Measurements from ENCODE around the gene NETO1.

NETO1 gene

GRCh38 chr18:72704202-72704601, 163.6 kb downstream of the NETO1 start:
- TF ChIP-seq ZBTB7A (IDR thresholded peaks at IDR 0.05; ENCODE audit: low read depth) (no peak), TEAD4 (IDR thresholded peaks at IDR 0.05) (no peak), TAF1 (IDR thresholded peaks at IDR 0.05; ENCODE audit: low read depth) (no peak), USF1 (IDR thresholded peaks at IDR 0.05) (no peak), EP300 (IDR thresholded peaks at IDR 0.05; ENCODE audit: borderline replicate concordance) (no peak), TCF12 (IDR thresholded peaks at IDR 0.05; ENCODE audit: low read depth) (no peak), REST (IDR thresholded peaks at IDR 0.05; ENCODE audit: low read depth) (no peak), CEBPB (IDR thresholded peaks at IDR 0.05) (no peak), YY1 (IDR thresholded peaks at IDR 0.05; ENCODE audit: low read depth) (no peak), RAD21 (IDR thresholded peaks at IDR 0.05; ENCODE audit: low read depth) (no peak)
- TF ChIP-seq, protein P1, sequence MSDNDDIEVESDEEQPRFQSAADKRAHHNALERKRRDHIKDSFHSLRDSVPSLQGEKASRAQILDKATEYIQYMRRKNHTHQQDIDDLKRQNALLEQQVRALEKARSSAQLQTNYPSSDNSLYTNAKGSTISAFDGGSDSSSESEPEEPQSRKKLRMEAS (IDR thresholded peaks at IDR 0.05) = no peak

DNA sequence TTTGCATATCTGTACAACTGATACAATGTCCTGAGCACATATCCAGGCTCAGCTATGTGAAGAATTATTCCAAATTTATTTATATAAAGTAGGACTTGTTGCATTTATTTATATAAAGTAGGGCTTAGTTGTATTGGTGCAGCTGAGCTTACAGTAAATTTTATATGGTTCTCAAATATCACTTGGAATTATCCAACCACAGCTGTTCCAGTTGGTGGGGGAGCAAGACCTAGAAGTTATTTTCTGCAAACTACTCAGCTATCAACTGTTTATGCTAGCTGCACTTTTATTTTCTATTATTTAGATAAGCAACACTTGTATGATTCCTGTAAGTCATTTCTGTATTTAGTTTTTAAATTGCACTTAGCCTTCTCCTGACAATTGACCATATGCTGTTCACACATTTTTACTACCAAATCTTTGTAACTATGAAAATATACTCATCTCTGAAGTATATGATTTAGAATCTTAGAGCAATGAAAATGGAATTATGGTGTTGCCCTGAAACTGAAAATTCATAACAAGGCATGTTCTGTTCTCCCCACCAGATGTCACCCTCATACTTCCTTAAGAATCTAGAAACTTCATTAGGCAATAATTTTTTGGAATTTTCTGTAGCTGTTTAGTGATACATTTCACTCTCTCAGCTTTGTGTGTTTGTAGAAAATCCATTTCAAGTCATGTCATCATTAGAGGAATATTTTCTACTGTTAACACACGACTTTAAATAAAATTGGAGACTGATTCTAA, 166.7 kb downstream of the NETO1 start:
- TF ChIP-seq CEBPB (IDR thresholded peaks at IDR 0.05) = 0 out of 2 replicates have a peak, but pooled peaks have one; percentile 14
- TF ChIP-seq, protein P1 (IDR thresholded peaks at IDR 0.05) = no peak
- no peak for TF ChIP-seq YY1 (IDR thresholded peaks at IDR 0.05; ENCODE audit: low read depth)
- TF ChIP-seq RAD21 (IDR thresholded peaks at IDR 0.05; ENCODE audit: low read depth) = peak; percentile 41
- no peak for TF ChIP-seq EGR1 (IDR thresholded peaks at IDR 0.05)

- no peak for TF ChIP-seq ZBTB7A (IDR thresholded peaks at IDR 0.05; ENCODE audit: low read depth)
- TF ChIP-seq CREB1 (IDR thresholded peaks at IDR 0.05; ENCODE audit: low read depth) = no peak
- no peak for TF ChIP-seq EGR1 (IDR thresholded peaks at IDR 0.05)
- no peak for TF ChIP-seq CEBPB (IDR thresholded peaks at IDR 0.05)
These were observed 170.1 kb downstream of the NETO1 start for GRCh38 chr18:72697706-72698105.

DNA sequence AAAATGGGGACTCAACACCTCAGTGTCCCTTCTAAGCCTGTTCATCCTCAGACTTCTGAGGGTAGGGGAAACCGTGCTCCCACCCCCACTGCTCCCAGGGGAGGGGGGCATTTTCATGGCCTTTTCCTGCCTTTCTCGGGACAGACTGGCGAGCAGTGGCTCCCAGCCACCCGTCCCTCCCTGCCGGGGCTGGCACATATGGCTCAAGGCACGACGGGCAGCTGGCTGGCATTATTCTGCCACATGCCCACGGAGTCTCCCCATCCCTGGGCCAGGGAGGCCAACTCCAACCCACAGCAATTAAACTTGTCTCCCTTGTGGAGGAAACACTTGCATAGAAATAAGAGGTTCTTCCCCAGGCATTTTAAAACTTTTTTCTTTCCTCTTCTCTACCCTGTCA, 175.2 kb downstream of the NETO1 start:
- TF ChIP-seq FOXM1 (IDR thresholded peaks at IDR 0.05; ENCODE audit: borderline replicate concordance, low read depth) (no peak), CREB1 (IDR thresholded peaks at IDR 0.05; ENCODE audit: low read depth) (no peak), RAD21 (IDR thresholded peaks at IDR 0.05; ENCODE audit: low read depth) (no peak), CEBPB (IDR thresholded peaks at IDR 0.05) (no peak), EP300 (IDR thresholded peaks at IDR 0.05; ENCODE audit: borderline replicate concordance) (no peak), YY1 (IDR thresholded peaks at IDR 0.05; ENCODE audit: low read depth) (no peak)
- TF ChIP-seq, protein P1 (IDR thresholded peaks at IDR 0.05) = no peak

Data from Ishikawa (cell line).